A549 (cell line): ENCODE data around the gene IGSF3.

Source experiments
- HOXB13 ChIP-seq: fragments of 250-450 bp; sonication (Bioruptor Pico); IDR thresholded peaks from 2 replicates; pipeline ENCODE4 v1.5.0; 2020; ENCODE audit warnings: low read depth, mild to moderate bottlenecking, moderate library complexity
- MAZ ChIP-seq: fragments of 150-350 bp; IDR thresholded peaks from 2 replicates; pipeline ENCODE4 v1.6.1; 2014; ENCODE audit warnings: antibody characterized with exemption, low read depth, low read length, borderline replicate concordance
- POLR2A ChIP-seq: IDR thresholded peaks from 2 replicates; pipeline ENCODE4 v1.6.1; 2012; ENCODE audit warnings: mild to moderate bottlenecking, low read length
- RARB ChIP-seq: fragments of 250-450 bp; sonication (Bioruptor Pico); IDR thresholded peaks from 2 replicates; pipeline ENCODE4 v1.8.0; 2021; ENCODE audit warnings: mild to moderate bottlenecking, moderate library complexity
- RCOR1 ChIP-seq: fragments of 150-350 bp; IDR thresholded peaks from 2 replicates; pipeline ENCODE4 v1.6.1; 2014; ENCODE audit warnings: antibody characterized with exemption, low read length, low read depth
- SREBF2 ChIP-seq: fragments of 450-650 bp; IDR thresholded peaks from 2 replicates; pipeline ENCODE4 v1.6.1; 2014; ENCODE audit warnings: mild to moderate bottlenecking, moderate library complexity
- TP53 ChIP-seq: fragments of 250-450 bp; sonication (Bioruptor Pico); IDR thresholded peaks from 2 replicates; pipeline ENCODE4 v1.5.0; 2021; ENCODE audit warnings: mild to moderate bottlenecking, moderate library complexity
- ZNF302 ChIP-seq: fragments of 250-450 bp; sonication (Bioruptor Pico); IDR thresholded peaks from 2 replicates; pipeline ENCODE4 v1.9.0; 2021; ENCODE audit warnings: inconsistent platforms, mild to moderate bottlenecking, moderate library complexity
- TF ChIP-seq, protein P1 (sequence below): fragments of >200 bp; sonication (Bioruptor Twin); formaldehyde crosslinking; IDR thresholded peaks from 3 replicates; pipeline ENCODE4 v1.5.1; 2016
- TF ChIP-seq, protein P2 (sequence below): IDR thresholded peaks from 2 replicates; pipeline ENCODE4 v1.6.1; 2012
- TF ChIP-seq, protein P3 (sequence below): fragments of 450-650 bp; IDR thresholded peaks from 2 replicates; pipeline ENCODE4 v1.6.1; 2014; ENCODE audit warnings: antibody characterized with exemption
- TF ChIP-seq, protein P4 (sequence below): IDR thresholded peaks from 2 replicates; pipeline ENCODE4 v1.6.1; 2012

DNA sequence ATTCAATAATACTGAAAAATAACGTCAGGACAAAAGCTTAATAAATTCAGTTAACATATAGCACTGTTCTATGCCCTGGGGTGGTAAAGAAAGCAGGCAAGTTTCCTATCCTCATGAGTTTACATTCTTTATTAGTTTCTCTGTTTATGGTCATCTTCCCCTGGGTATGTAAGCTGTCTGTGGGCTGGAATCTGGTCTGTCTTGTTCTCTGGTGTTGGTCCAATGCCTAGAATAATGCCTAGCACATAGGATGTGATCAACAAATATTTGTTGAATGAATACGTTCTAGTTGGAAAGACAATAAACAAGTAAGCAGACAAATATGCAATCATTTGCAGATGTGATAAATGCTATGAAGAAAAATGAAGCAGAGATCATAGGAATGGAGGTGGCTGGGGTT is 7.2 kb upstream of the IGSF3 start:
- TF ChIP-seq, protein P1, sequence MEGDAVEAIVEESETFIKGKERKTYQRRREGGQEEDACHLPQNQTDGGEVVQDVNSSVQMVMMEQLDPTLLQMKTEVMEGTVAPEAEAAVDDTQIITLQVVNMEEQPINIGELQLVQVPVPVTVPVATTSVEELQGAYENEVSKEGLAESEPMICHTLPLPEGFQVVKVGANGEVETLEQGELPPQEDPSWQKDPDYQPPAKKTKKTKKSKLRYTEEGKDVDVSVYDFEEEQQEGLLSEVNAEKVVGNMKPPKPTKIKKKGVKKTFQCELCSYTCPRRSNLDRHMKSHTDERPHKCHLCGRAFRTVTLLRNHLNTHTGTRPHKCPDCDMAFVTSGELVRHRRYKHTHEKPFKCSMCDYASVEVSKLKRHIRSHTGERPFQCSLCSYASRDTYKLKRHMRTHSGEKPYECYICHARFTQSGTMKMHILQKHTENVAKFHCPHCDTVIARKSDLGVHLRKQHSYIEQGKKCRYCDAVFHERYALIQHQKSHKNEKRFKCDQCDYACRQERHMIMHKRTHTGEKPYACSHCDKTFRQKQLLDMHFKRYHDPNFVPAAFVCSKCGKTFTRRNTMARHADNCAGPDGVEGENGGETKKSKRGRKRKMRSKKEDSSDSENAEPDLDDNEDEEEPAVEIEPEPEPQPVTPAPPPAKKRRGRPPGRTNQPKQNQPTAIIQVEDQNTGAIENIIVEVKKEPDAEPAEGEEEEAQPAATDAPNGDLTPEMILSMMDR = no peak
- TF ChIP-seq POLR2A = no peak
- no peak for TF ChIP-seq SREBF2
- TF ChIP-seq, protein P2, sequence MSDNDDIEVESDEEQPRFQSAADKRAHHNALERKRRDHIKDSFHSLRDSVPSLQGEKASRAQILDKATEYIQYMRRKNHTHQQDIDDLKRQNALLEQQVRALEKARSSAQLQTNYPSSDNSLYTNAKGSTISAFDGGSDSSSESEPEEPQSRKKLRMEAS = no peak
- no peak for TF ChIP-seq ZNF302 (CRISPR knock-in tag)
- TF ChIP-seq MAZ = no peak
- TF ChIP-seq TP53 (CRISPR knock-in tag) = no peak
- TF ChIP-seq, protein P3, sequence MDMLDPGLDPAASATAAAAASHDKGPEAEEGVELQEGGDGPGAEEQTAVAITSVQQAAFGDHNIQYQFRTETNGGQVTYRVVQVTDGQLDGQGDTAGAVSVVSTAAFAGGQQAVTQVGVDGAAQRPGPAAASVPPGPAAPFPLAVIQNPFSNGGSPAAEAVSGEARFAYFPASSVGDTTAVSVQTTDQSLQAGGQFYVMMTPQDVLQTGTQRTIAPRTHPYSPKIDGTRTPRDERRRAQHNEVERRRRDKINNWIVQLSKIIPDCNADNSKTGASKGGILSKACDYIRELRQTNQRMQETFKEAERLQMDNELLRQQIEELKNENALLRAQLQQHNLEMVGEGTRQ = no peak
- TF ChIP-seq RARB (CRISPR knock-in tag) = no peak
- TF ChIP-seq, protein P4, sequence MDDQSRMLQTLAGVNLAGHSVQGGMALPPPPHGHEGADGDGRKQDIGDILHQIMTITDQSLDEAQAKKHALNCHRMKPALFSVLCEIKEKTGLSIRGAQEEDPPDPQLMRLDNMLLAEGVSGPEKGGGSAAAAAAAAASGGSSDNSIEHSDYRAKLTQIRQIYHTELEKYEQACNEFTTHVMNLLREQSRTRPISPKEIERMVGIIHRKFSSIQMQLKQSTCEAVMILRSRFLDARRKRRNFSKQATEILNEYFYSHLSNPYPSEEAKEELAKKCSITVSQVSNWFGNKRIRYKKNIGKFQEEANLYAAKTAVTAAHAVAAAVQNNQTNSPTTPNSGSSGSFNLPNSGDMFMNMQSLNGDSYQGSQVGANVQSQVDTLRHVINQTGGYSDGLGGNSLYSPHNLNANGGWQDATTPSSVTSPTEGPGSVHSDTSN = no peak
- no peak for TF ChIP-seq HOXB13 (CRISPR knock-in tag)
- TF ChIP-seq RCOR1 = no peak
